SIG-M5 (cell line): Measurements from ENCODE around the gene CD74.

Experiments
- DNase-seq: peaks from one replicate; lab custom pipeline; 2025; lab: John Stamatoyannopoulos, UW

Gene CD74

GRCh38 chr5:150361301-150361700 is 51.4 kb downstream of the CD74 start:
- no peak for DNase-seq

GRCh38 chr5:150358261-150359095 is 54.2 kb downstream of the CD74 start:
- no peak for DNase-seq

- DNase-seq = peak; percentile 75
Observed at GRCh38 chr5:150357326-150358260, 55.1 kb downstream of the CD74 start, which contains the start of gene TCOF1. Gene TCOF1 (plus strand): TSS chr5:150357697. CDS start chr5:150357747, 50 bp downstream.

- DNase-seq = no peak
Observed at GRCh38 chr5:150356575-150357294, 56.0 kb downstream of the CD74 start.

GRCh38 chr5:150355791-150356190 is 56.9 kb downstream of the CD74 start:
- no peak for DNase-seq

GRCh38 chr5:150353032-150353675 is 59.6 kb downstream of the CD74 start:
- DNase-seq = no peak

- DNase-seq = no peak
Observed at GRCh38 chr5:150352244-150353031, 60.3 kb downstream of the CD74 start.
